NCI-H2171 (cell line): ENCODE data around the gene ANXA11.
A peak's percentile ranks its signal among the peaks of the same experiment; 100 is the strongest.
"Not testable (repeated sequence)": the region's sequence is repeated elsewhere in the genome, so short reads cannot be mapped to it uniquely, and the experiment has no call there.

Source experiments
- DNase-seq: peaks from one replicate; lab custom pipeline; 2025; lab: John Stamatoyannopoulos, UW

The ANXA11 gene

GRCh38 chr10:80144696-80145131, 60.6 kb downstream of the ANXA11 start:
- no peak for DNase-seq

GRCh38 chr10:80144067-80144695, 61.2 kb downstream of the ANXA11 start:
- peak; percentile 66 for DNase-seq

- DNase-seq = no peak
Observed at GRCh38 chr10:80141696-80142460, 63.5 kb downstream of the ANXA11 start.

- no peak for DNase-seq
Observed at GRCh38 chr10:80140251-80140650, 65.1 kb downstream of the ANXA11 start.

GRCh38 chr10:80139265-80139664, 66.1 kb downstream of the ANXA11 start:
- no peak for DNase-seq

- DNase-seq = no peak
Observed at GRCh38 chr10:80137920-80138319, 67.4 kb downstream of the ANXA11 start.

- DNase-seq = no peak
Observed at GRCh38 chr10:80137031-80137862, 68.1 kb downstream of the ANXA11 start.

- DNase-seq = no peak
Observed at GRCh38 chr10:80136134-80136571, 69.2 kb downstream of the ANXA11 start.

GRCh38 chr10:80133687-80134086, 71.7 kb downstream of the ANXA11 start:
- not testable (repeated sequence) for DNase-seq

- DNase-seq = no peak
Observed at GRCh38 chr10:80133206-80133605, 72.1 kb downstream of the ANXA11 start.

- DNase-seq = no peak
Observed at GRCh38 chr10:80132299-80133139, 72.8 kb downstream of the ANXA11 start, which contains the start of gene PLAC9. TSS of gene PLAC9 (plus strand) at chr10:80132730. CDS start at chr10:80132763, 33 bp downstream.

GRCh38 chr10:80131499-80131901, 73.8 kb downstream of the ANXA11 start:
- DNase-seq = no peak

GRCh38 chr10:80126876-80127275, 78.5 kb downstream of the ANXA11 start:
- DNase-seq = no peak

GRCh38 chr10:80122746-80123145, 82.6 kb downstream of the ANXA11 start:
- no peak for DNase-seq

- no peak for DNase-seq
Observed at GRCh38 chr10:80122110-80122710, 83.1 kb downstream of the ANXA11 start.

- no peak for DNase-seq
Observed at GRCh38 chr10:80118669-80119068, 86.7 kb downstream of the ANXA11 start.

- DNase-seq = no peak
Observed at GRCh38 chr10:80110986-80111385, 94.4 kb downstream of the ANXA11 start.

GRCh38 chr10:80108576-80109239, 96.6 kb downstream of the ANXA11 start:
- peak; percentile 15 for DNase-seq

- DNase-seq = no peak
Observed at GRCh38 chr10:80104066-80104926, 101.0 kb downstream of the ANXA11 start.
